Activated naive CD4-positive, alpha-beta T cell treated with Interleukin-2 at 50 U/mL for 16 hours (primary cell): ENCODE data around the gene BRINP1.
"Not testable (repeated sequence)": the region's sequence is repeated elsewhere in the genome, so short reads cannot be mapped to it uniquely, and the experiment has no call there.

Source experiments
- DNase-seq: peaks from one replicate; pipeline ENCODE4 v3.0.0-alpha.2; 2020

The BRINP1 gene

GRCh38 chr9:119184265-119184936 is 184.8 kb downstream of the BRINP1 start:
- DNase-seq = no peak

- no peak for DNase-seq
These were observed 187.7 kb downstream of the BRINP1 start for GRCh38 chr9:119181561-119181960.

- DNase-seq = no peak
These were observed 188.3 kb downstream of the BRINP1 start for GRCh38 chr9:119180897-119181296.

GRCh38 chr9:119179701-119180100 is 189.5 kb downstream of the BRINP1 start:
- DNase-seq = no peak

GRCh38 chr9:119177196-119177595 is 192.0 kb downstream of the BRINP1 start:
- DNase-seq = no peak

- DNase-seq = no peak
These were observed 193.7 kb downstream of the BRINP1 start for GRCh38 chr9:119175581-119175980.

- DNase-seq = not testable (repeated sequence)
These were observed 200.0 kb downstream of the BRINP1 start for GRCh38 chr9:119169222-119169621.

GRCh38 chr9:119167876-119168275 is 201.4 kb downstream of the BRINP1 start:
- DNase-seq = no peak

- no peak for DNase-seq
These were observed 202.0 kb downstream of the BRINP1 start for GRCh38 chr9:119167267-119167666.

- no peak for DNase-seq
These were observed 203.1 kb downstream of the BRINP1 start for GRCh38 chr9:119166096-119166495.

GRCh38 chr9:119165131-119165530 is 204.1 kb downstream of the BRINP1 start:
- no peak for DNase-seq

GRCh38 chr9:119164716-119165115 is 204.5 kb downstream of the BRINP1 start:
- no peak for DNase-seq

- no peak for DNase-seq
These were observed 208.7 kb downstream of the BRINP1 start for GRCh38 chr9:119160551-119160950.

GRCh38 chr9:119159386-119159785 is 209.8 kb downstream of the BRINP1 start:
- no peak for DNase-seq

- no peak for DNase-seq
These were observed 212.0 kb downstream of the BRINP1 start for GRCh38 chr9:119157196-119157595.

- DNase-seq = no peak
These were observed 212.9 kb downstream of the BRINP1 start for GRCh38 chr9:119156354-119156753.

- DNase-seq = no peak
These were observed 214.7 kb downstream of the BRINP1 start for GRCh38 chr9:119154527-119154926.

- DNase-seq = no peak
These were observed 215.8 kb downstream of the BRINP1 start for GRCh38 chr9:119153402-119153801.

GRCh38 chr9:119148855-119149254 is 220.4 kb downstream of the BRINP1 start:
- no peak for DNase-seq

GRCh38 chr9:119137479-119137878 is 231.8 kb downstream of the BRINP1 start:
- no peak for DNase-seq

- no peak for DNase-seq
These were observed 243.2 kb downstream of the BRINP1 start for GRCh38 chr9:119126040-119126439.

- no peak for DNase-seq
These were observed 247.3 kb downstream of the BRINP1 start for GRCh38 chr9:119121899-119122298.

GRCh38 chr9:119117409-119117808 is 251.8 kb downstream of the BRINP1 start:
- no peak for DNase-seq
